HG02981 (cell line): Measurements from ENCODE around the gene DOK6.

Source experiments
- ATAC-seq: cut with Tn5 transposase; IDR thresholded peaks from one replicate; pipeline ENCODE4 v1.9.1; 2021; ENCODE audit warnings: mild to moderate bottlenecking, moderate library complexity; ENCODE audit not compliant: unreplicated experiment

Gene DOK6

DNA sequence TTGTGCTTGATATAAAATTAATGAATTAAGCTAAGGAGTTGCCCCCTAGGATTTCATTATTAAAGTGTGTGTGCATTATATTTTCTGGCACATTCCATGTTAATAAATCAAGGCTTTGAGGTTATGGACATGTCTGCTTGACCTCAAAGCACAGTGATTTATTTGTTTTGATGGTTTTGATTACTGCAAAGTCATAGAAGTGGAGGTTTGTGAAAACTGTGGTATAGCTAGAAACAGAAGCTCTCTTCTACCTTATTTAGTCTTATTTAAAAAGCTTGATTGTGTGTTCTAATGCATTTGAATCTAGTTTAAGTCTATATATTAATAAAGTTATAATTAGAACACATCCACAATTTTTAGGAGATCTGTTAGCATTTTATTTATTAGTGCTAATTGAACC is 32.2 kb downstream of the DOK6 start:
- no peak for ATAC-seq

DNA sequence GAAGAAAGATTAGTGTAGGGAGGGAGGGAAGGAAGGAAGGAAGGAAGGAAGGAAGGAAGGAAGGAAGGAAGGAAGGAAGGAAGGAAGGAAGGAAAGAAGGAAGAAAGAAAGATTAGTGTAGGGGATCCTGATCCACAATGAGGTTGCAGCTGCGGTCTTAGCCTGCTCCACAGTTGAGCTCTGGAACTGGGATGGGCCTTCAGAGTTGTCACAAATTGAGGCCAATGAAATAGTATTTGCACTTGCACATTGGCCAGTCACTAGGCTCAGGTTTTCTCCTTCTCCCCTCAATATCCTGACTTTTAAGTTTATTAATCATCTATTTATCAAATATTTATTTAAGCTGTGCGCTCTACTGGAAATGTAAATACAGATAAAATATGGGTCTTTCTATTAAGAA is 34.3 kb downstream of the DOK6 start:
- no peak for ATAC-seq

DNA sequence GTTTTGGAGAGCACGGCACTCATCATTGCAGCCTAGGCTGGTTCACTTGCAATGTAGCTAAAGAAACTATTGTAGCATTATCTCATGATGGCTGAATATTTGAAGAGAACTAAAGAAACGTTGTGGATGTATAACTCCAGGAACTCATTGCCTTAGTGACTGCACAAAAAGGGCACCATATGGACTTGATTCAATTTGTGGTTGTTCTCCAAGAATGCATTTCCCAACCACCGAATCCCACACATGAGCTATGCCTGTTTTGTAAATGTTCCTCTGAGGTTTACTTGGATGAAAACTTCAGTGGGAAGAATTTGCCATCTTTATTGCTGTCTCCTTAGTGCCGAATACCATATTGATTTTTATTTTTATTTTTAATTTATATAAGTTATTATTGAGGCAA is 43.5 kb downstream of the DOK6 start:
- no peak for ATAC-seq

DNA sequence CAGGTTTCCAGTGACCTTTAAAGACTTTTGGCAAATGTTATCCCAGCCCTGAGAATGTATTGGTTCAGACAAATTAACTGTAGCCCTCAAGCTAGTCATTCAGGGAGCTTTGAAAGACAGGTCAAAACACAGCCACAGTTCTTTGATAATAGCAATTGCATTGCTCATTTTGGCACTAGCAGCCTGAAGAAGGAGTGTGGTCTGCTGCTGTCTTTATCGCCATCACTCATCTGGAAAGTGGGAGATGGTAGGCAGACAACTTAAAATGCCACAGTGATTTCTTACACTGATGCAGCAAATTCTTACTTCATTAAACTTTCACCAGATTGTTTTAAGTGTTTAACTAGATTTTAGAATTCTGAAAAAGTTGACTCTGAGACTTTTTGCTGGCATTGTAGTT is 47.2 kb downstream of the DOK6 start:
- ATAC-seq: no peak

- no peak for ATAC-seq
Observed at GRCh38 chr18:69455125-69455524, 54.4 kb downstream of the DOK6 start.

DNA sequence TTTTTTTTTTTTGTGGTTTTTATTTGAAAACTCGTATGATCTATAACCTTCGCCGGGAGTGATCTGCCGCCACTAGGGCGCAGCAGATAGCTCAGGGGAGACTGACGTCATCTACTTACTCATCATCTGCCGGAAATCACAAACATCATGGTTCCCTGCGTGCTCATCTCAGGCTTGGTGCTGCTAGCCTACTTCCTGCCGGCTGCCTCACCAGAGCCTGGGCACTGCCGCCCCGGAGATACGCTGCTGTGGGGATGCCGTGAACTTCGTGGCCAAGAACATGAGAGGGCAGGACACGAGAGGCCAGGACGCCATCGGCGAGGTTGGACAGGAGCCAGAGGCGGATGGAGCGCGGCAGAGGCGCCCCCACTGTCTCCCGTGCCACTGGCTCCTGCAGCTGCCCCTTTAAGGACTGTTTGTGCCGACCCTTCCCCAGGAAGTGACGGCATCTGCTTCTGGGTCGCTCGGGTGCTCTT is 68.8 kb downstream of the DOK6 start:
- ATAC-seq: peak; percentile 64

DNA sequence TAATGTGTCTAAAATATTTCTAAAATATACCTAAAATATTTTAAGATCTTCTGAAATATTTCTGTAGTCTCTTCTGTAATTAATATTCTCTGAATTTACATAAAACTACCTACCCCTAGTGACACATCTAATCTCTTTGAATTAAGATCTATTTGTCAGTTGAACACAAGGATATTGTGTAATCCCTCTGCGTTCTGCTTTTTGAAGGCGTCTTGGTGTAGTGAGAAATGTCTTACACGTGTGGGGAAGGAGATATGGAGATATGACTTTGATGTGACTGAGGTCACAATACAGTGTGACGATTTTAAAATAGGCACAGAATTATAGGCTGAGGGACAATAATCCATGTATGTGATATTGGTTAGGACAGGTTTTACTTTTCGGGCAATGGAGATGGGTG is 79.8 kb downstream of the DOK6 start:
- no peak for ATAC-seq

DNA sequence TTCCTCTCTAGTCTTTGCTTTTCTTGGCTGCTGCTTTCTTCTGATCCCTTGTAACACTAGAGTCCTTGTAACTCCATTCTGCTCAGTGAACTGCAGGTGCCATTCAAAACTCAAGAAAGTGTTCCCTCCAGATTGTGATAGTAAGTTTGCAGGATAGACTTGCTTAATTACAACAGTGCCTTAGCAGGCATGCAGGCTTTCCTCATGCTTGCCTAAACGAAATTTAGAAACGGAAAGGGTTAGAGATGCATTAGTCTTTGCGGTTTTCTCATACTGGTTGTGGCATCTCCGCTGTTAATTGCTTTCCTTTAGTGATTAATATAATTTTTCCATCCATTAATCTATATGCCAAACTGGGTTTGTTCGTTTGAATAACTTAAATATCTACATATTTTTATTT is 82.9 kb downstream of the DOK6 start:
- ATAC-seq: no peak

DNA sequence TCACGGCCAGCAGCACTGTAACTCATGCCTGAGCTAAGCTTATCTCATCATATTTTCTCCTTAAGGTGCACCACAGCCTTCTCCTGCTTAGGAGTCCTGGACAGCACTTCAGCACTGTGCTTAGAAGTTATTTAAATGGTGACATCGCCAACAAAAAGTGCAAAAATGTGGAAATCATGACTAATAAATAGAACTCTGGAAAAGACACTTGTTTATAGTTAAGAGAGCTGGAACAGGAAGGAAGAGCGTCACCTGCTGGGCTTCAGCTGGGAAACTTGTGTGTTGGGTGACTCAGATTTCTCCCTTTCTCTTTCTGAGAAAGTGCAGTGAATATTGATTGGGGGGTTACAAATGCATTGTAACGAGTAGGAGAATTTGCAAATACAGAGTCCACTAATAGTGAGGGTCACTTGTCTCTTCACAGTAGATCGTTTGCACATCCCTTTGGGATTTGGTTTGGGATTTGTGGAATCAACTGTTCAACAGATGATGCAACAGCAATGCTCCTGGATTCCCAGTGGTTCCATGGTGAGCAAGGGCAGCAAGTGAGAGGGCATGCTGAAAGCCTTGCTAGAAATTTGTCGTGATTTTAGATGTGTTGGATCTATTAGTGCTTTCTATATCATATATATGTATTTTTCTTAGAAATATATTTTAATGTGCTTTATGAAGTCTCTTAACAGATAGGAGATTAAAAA is 84.2 kb downstream of the DOK6 start:
- ATAC-seq: no peak

DNA sequence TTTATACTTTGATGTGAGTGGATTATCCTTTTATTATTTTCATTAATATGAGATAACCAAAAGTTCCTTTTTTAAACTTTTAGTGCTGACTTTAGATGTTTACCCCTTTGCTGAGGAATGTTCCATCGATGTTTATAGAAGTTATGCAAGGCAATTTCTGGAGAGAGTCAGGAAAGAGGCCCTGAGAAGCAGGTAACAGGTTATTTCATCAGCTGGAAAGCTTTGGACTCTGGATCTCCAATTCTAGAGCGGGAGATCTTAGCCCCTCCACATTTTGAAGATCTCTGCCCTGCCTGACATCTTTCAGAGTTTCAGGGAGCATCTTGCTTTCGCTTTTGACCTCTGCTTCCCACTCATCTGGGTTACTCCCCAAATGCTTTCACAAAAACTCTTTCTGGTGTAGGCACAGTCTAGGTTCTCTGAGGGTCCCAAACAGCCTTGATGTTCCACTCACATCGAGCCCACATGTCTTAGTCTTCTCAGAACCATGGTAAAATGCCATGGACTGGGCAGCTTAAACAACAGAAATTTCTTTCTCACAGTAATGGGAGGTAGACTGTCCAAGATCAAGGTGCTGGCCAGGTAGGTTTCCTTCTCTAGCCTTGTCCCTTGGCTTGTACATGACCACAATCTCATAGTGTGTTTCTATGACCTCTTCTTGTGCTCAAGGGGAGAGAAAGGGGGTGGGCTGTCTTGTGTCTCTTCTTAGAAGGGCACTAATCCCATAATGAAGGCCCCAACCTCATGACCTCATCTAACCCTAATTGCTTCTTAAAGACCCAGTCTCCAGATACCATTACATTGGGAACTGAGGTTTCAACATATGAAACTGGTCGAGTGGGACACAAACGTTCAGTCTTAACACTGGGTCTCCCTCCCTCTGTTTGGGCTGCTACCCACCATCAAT is 87.1 kb downstream of the DOK6 start:
- ATAC-seq: no peak

GRCh38 chr18:69490072-69490471 is 89.4 kb downstream of the DOK6 start:
- no peak for ATAC-seq

GRCh38 chr18:69490813-69491212 is 90.1 kb downstream of the DOK6 start:
- no peak for ATAC-seq

- no peak for ATAC-seq
Observed at GRCh38 chr18:69491576-69491975, 90.9 kb downstream of the DOK6 start.

DNA sequence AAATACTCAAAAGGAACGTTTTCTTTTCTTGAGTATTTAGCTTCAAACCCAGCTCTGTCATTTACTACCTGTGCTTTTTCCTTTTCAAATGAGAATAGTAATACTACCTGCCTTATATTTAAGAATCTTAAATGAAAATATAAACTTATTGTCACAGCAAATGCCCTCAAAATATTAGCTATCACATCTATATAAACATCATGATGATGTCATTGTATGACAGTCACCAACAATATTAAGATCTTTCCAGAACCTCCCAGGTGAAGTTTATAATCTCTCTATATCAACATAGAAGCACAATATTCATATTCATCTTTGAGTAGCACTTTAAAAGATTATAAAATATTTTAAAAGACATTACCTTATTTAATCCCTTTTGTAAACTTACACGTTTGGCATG is 92.2 kb downstream of the DOK6 start:
- ATAC-seq: no peak

GRCh38 chr18:69494841-69495240 is 94.2 kb downstream of the DOK6 start:
- no peak for ATAC-seq

GRCh38 chr18:69495338-69495737 is 94.7 kb downstream of the DOK6 start:
- no peak for ATAC-seq

- ATAC-seq: no peak
Observed at GRCh38 chr18:69495841-69496533, 95.3 kb downstream of the DOK6 start.

- ATAC-seq: no peak
Observed at GRCh38 chr18:69518989-69519388, 118.3 kb downstream of the DOK6 start.

GRCh38 chr18:69523582-69523981 is 122.9 kb downstream of the DOK6 start:
- ATAC-seq: no peak

DNA sequence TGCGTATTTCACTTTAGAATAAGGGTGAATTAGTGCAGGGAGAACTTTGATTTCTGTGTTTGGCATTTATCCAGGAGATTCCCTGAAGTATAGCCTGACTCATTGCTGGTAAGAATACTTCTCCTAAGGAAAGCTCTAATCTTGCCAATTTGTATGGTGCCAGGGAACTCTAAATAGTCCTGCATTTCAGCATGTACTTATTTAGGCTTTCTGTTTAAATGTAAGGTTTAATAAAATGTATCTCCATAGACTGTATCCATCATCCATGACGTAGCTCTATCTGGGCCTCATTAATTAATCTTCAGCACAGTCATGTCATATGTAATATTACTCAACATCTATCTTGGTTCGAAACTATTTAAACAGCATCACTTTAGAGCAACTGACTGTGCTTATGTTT is 127.7 kb downstream of the DOK6 start:
- no peak for ATAC-seq

- no peak for ATAC-seq
Observed at GRCh38 chr18:69529151-69529550, 128.5 kb downstream of the DOK6 start.

GRCh38 chr18:69531973-69532372 is 131.3 kb downstream of the DOK6 start:
- no peak for ATAC-seq
